Activated naive CD4-positive, alpha-beta T cell treated with anti-CD3 and anti-CD28 coated beads, Interleukin-2, amount 50 U/mL, for 72 hours (primary cell): ENCODE results near the gene OCA2. TPM values are rescaled to one million over a fixed set of nuclear protein-coding genes. Genes with fewer than 3 reads are reported as not detected.

Source experiments
- ATAC-seq, 2 donors: fragments of 150-1000 bp; cut with Tn5 transposase; 2 replicates each; pipeline ENCODE4 v1.10.0; 2021; ENCODE audit warnings: mild to moderate bottlenecking in 2 of 2, moderate library complexity in 2 of 2
- DNase-seq, 2 donors: peaks; one replicate each; pipeline ENCODE4 v3.0.0; 2021 to 2022; ENCODE audit warnings: low spot score in 2 of 2
- H3K27ac Mint-ChIP-seq, 2 donors: one replicate each; pipeline ENCODE4 v1.8.0; 2022; ENCODE audit warnings: mild to moderate bottlenecking in 2 of 2, mixed read lengths in 2 of 2
- H3K36me3 Mint-ChIP-seq, 2 donors: one replicate each; pipeline ENCODE4 v1.8.0; 2022; ENCODE audit warnings: mixed read lengths in 2 of 2
- H3K9me3 Mint-ChIP-seq, 2 donors: one replicate each; pipeline ENCODE4 v1.8.0; 2022; ENCODE audit warnings: mixed read lengths in 2 of 2
- total RNA-seq, 2 donors: library from RNA; stranded (reverse); gene quantifications; one replicate each; pipeline ENCODE4 v1.2.3, GENCODE V29; 2022

The OCA2 gene
- total RNA-seq, 2 donors from 2014 or later, result not detected

DNA sequence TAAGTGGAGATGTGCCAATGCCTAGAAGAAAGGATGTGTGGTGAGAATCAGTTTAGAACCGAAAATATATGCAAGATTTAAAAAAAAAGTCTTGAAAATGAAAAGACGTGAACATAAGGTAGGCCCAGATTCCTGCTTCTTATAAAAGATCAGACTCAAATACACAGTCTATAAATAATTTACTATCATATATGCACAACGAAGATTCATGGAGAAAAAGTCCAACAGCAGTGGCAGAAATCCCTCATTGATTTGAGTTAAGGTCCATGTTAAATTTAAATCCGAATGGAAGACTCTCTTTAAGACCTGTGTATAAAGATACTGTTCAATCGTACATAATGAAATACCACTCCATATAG is 227.2 kb downstream of the OCA2 start:
- no peak for DNase-seq
- H3K27ac Mint-ChIP-seq, result no peak overlapping the region
- peaks cover 0 to 3% of the 10 kb centered on the region in 2 donors for H3K9me3 Mint-ChIP-seq
- H3K36me3 Mint-ChIP-seq, result no peaks in the 10 kb centered on the region
- no peak for ATAC-seq

DNA sequence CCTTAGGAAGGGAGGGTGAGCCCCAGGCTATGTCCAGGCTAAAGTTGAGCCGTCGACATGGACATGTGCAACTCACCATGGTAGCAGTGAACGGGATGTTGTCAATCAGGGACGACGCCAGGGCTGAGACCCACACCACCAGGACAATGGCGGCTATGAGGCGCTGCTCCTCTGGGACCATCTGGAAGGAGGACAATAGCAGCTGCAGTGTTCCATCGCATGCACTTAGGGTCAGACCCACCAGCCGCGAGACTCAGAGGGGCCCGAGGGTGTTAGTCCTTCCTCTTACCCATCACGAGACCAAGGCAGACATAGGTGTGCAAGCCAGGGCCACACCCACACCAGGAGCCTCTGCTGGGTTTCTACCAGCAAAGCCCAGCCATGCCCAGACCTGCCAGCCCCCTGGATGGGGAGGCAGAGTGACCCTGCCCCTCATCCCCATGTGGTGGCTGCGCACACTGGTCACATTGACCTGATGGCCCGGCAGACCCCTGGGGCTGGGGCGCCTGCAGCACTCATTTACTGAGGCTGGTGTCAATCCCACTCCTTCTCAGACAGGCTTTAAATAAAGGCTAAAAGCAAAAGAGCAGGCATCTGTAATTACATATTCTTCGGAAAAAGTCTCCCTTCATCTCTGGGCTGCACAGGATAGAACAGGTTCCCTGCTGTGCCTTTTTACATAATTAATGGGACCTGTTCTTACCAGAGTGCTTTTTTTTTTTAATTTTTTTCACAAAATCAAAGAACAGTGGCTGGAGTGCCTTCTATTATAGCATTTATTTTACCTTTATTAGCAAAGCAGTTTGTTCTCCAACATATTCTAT is 227.8 kb downstream of the OCA2 start:
- DNase-seq, result no peak
- ATAC-seq, result no peak

DNA sequence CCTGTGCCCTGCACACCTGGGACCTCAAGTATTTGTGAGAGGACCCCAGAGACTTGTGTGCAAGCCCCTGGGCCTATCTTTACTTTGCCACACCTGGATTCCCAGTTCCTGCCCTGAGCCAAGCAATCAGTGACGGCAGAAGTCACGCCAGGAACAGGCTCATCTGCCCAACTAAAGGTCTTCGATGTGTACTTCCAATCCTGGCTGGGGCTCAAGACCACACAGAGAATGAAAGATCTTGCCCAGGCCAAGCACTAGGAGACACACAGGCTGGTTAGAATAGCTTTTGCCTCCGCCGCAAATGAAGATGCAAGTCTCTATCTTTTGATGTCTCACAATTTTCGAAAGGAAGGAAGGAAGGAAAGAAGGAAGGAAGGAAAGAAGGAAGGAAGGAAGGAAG is 228.8 kb downstream of the OCA2 start:
- Mint-ChIP-seq H3K36me3 (no peaks in the 10 kb centered on the region), H3K27ac (no peak overlapping the region), H3K9me3 (peaks cover 0 to 3% of the 10 kb centered on the region in 2 donors)
- no peak for ATAC-seq
- no peak for DNase-seq

More for the DNA sequence above, 227.8 kb downstream of the OCA2 start:
- Mint-ChIP-seq H3K36me3 (no peaks in the 10 kb centered on the region), H3K9me3 (peaks cover 0 to 3% of the 10 kb centered on the region in 2 donors), H3K27ac (no peak overlapping the region)

DNA sequence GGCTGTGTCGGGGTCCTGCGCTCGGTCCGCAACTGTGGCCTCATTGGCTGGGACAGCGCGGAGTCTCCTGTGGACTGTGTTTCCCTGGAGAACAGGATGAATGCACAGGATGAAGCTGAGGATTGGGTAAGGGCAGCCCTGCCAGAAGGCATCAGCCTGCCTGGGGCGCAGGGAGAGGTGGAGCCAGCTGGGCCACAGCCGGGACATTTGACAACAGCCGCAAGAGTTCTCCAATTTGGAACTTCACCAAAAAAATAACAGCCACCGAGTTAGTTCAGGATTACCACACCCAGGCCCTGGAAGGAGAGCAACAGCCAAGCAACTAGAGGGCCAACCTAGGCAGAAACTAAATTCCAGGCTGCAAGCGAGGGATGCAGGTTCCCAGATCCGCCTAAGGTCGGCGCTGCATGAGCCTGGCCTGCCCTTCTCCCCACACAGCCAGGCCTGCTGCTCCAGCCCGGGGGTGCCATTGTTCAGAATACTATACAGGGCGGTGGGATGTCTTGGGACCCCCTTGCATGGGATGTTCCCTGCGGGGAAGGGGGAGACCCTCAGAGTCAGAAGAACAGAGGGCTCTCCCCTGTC is 229.3 kb downstream of the OCA2 start:
- no peak overlapping the region for H3K27ac Mint-ChIP-seq
- H3K9me3 Mint-ChIP-seq, result peaks cover 0 to 3% of the 10 kb centered on the region in 2 donors
- H3K36me3 Mint-ChIP-seq, result no peaks in the 10 kb centered on the region
- no peak for DNase-seq
- ATAC-seq, result no peak

DNA sequence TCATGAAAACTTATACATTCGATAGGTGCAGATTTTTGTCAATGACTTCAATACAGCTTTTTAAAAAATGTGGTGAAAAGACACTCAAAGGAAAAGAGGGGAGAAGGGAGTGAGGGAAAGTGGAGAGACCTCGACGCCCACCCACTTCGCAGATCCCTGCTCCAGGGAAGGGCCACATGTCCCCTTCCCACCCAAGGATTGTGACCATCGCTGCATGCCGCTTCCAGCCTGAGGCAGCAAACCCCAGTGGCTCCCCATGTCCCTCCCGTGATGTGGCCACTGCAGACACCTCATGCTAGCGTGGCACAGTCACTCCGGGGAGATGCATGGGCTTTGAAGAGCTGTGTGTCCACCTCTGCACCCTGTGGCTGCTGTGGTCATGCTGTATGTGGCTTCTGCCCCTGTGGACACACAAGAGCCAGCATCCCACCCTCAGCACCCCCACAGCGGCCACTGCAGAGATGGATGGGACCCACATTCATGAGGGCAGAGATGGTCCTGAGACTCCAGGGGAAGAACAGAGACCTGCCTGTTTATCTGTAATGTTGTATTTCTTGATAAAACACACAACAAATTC is 230.2 kb downstream of the OCA2 start:
- ATAC-seq (no peak), DNase-seq (no peak)
- H3K27ac Mint-ChIP-seq, result no peak overlapping the region
- peaks cover 0 to 3% of the 10 kb centered on the region in 2 donors for H3K9me3 Mint-ChIP-seq
- no peaks in the 10 kb centered on the region for H3K36me3 Mint-ChIP-seq

DNA sequence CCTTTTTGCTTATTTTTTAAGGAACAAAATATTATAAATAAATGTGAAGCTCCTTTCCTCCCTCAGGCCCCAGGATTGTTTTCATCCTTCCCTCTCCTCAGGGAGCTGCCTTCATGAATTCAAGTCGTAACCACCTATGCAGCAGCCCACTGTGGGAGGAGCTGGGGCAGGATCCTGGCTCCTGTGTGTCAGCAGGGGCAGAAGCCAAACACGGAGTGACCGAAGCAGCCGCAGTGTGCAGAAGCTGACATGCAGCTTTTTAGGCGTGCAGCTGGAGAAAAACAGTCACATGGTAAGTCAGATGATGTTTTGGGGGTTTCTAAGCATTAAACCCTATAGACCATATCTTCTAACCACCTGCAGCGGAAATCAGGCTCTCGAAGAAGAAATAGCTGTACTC is 231.3 kb downstream of the OCA2 start:
- H3K27ac Mint-ChIP-seq, result no peak overlapping the region
- no peaks in the 10 kb centered on the region for H3K36me3 Mint-ChIP-seq
- ATAC-seq, result no peak
- peaks cover 0 to 6% of the 10 kb centered on the region in 2 donors for H3K9me3 Mint-ChIP-seq
- no peak for DNase-seq

DNA sequence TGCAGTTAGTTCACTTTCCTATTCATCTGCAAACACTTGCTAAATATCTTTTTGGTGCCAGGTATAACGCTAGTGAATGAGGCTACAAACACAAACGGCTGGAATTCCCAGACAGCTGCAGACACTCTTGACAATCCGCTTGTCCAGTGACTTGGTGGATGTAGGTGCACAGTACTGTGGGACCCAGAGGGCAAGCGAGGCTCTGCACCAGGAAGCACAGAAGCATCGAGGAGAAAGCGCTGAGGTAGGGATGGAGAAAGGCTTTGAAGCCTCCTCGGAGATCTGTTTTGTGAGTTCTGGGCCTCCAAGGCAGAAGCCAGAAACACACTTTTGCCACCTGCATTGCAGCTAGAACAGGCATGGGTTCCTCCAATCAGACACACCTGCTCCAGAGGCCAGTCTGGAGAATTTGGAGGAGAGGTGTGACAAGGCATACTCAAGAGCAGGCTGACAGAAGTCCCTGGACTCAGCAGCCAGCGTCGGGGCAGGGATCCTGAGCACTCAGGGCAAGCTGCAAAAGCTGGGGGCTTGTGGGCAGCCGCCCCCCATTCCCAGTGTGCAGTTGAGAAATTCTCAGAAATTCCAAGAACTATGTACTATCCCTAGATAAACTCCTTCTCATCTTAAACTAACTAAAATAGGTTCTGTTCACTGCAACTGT is 232.5 kb downstream of the OCA2 start:
- H3K9me3 Mint-ChIP-seq, result peaks cover 0 to 3% of the 10 kb centered on the region in 2 donors
- DNase-seq (no peak), ATAC-seq (no peak)
- no peak overlapping the region for H3K27ac Mint-ChIP-seq
- no peaks in the 10 kb centered on the region for H3K36me3 Mint-ChIP-seq

DNA sequence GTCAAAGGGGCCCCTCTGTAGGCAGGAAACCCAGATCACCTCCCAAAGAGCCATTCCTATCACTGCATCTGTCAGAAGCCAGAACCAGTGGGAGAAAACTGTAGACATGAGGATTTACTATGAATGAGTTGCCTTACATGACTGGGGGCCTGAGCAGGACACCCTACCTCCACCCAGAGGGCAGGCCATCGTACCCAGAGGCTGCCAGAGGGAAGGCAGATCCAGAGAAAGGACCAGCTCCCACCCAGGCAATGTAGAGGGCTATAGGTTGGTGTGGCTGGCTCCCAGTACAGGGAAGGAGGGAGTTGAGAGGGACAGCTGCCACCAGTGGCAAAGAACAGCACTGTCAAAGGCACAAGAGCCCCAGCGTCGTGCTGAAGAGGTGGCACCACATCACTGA is 233.2 kb downstream of the OCA2 start:
- ATAC-seq (no peak), DNase-seq (no peak)
- H3K9me3 Mint-ChIP-seq, result peaks cover 4 to 5% of the 10 kb centered on the region in 2 donors
- H3K36me3 Mint-ChIP-seq, result no peaks in the 10 kb centered on the region
- peak overlapping the region in 1 of 2 donors; percentile 82 for H3K27ac Mint-ChIP-seq

DNA sequence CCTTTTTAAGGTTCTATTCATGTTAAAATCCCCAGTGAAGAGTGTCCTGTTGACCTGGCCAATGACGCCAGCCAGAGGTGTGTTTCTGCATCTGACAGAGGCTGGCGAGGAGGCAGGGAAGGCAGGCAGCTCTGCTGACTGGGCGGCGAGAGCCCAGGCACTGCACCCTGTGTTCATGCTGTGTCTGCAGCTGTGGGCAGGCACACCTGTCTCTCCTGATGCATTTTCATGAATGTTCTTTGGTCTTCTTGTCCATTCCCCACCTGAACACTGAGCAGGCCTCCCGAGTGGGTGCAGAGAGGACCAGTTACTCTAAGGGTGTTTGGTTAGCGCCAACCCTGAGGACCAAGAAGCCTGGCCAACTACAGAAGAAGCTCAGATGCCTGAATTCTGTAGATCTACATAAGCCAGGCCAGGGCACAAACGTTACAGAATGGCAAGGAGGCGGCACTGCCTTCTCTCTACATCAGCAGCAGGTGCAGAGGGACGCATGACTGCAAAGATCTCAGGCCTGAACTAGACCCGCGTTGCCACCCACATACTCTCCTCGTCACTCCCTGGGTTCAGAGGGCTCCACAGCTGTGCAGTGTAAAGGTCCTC is 233.7 kb downstream of the OCA2 start:
- H3K36me3 Mint-ChIP-seq, result no peaks in the 10 kb centered on the region
- peaks cover 9 to 10% of the 10 kb centered on the region in 2 donors for H3K9me3 Mint-ChIP-seq
- no peak for DNase-seq
- H3K27ac Mint-ChIP-seq, result peak overlapping the region in 1 of 2 donors; percentile 36
- ATAC-seq, result no peak

DNA sequence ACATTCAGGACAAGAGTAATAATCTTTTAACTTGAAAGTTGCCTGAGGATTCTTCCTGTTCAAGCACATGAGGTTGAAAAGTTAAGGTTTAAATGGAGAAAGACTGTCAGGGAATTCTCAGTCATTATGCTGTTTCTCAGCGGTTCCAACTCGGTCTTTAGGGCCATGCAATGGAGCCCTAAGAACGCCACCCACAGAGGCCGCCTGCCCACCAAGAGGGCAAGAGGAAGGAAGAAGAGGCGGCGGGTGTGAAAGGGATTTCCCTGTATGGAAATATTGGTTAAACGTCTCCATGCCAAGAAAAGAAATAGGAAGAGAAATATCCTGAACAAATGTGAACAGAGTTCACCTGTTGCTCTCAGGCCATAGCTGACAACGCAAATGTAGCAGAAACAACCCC is 234.4 kb downstream of the OCA2 start:
- peaks cover 9 to 10% of the 10 kb centered on the region in 2 donors for H3K9me3 Mint-ChIP-seq
- H3K27ac Mint-ChIP-seq, result peak overlapping the region in 1 of 2 donors; percentile 40
- no peaks in the 10 kb centered on the region for H3K36me3 Mint-ChIP-seq
- DNase-seq (no peak), ATAC-seq (no peak)

DNA sequence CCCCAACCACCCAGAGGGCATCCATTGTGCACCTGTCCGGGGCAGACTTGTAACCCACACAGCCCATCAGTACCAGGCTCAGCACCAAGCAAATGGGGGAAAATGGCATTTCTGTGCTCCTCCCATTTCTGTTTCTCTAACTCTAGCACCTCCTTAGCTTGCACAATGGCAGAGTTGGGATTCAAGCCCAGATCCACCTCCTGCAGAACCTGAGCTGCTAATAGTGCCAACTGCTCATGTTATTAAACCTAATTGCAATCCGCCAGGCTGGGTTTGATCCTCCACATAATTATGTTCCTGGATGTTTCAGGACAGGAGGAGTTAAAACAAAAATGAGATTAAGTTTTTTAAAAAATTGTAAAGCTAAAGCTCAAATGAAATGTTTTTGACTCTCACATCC is 235.0 kb downstream of the OCA2 start:
- no peak overlapping the region for H3K27ac Mint-ChIP-seq
- peaks cover 9 to 10% of the 10 kb centered on the region in 2 donors for H3K9me3 Mint-ChIP-seq
- no peaks in the 10 kb centered on the region for H3K36me3 Mint-ChIP-seq
- ATAC-seq, result no peak
- DNase-seq, result no peak

DNA sequence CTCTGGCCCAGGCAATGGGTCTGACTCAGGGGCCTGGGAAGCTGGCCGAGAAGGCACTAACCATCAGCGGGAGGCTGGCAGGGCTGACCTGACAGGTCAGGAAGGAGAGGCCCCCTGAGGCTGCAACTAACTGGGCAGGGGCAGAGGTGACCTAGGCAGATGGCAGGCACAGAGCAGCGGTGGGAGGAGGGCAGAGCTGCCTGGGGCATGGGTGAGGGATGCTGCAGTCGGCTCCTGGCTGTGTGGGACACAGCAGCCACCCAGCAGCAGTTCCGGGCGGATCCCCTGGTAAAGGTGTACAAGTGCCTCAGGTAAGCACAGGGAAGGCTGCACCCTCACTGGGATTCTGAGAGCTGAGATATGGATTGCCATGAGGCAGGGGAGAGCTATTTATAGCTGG is 236.1 kb downstream of the OCA2 start:
- peaks cover 9 to 10% of the 10 kb centered on the region in 2 donors for H3K9me3 Mint-ChIP-seq
- no peak for ATAC-seq

DNA sequence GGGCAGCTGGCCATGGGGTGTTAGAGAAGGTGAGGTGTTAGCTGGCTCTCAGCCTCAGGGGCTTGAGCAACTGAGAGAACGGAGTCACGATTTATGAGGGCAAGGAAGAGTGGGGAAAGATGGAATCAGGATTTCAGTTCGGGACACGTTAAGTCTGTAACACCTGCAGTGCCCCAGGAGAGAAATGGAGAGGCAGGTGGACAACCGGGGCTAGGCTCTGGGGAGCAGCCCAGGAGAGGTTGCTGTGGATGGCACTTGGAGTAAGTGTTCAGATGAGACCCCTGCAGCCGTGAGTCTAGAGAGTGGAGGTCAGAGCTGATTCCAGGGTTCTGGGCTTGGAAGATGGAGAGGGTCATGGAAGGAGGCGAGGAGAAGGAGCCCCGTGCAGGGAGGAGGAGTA is 237.9 kb downstream of the OCA2 start:
- H3K27ac Mint-ChIP-seq, result no peak overlapping the region
- no peak for ATAC-seq
- no peaks in the 10 kb centered on the region for H3K36me3 Mint-ChIP-seq
- peaks cover 13 to 15% of the 10 kb centered on the region in 2 donors for H3K9me3 Mint-ChIP-seq
- DNase-seq, result no peak

More for the DNA sequence above, 236.1 kb downstream of the OCA2 start:
- no peak for DNase-seq
- no peaks in the 10 kb centered on the region for H3K36me3 Mint-ChIP-seq
- H3K27ac Mint-ChIP-seq, result no peak overlapping the region

DNA sequence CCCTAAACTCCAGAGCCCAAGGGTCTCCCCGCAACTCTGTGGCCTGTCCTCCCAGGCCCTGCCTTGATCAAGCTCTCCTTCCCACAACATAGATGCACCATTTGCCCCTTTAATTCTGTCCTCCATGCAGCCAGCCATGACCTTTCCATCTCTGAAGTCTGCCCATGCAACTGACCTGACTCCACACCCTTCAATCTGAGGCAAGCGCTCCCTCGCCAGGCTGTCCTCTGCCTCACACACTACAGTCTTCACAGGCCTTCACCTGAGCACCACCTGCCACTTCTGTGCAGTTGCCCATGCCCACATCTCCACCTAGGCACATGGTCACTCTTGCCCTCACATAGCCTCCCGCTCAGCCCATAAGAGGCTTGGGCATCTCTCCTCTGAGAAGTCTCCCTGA is 244.0 kb downstream of the OCA2 start:
- DNase-seq, result no peak
- Mint-ChIP-seq H3K9me3 (peaks cover 12 to 15% of the 10 kb centered on the region in 2 donors), H3K27ac (no peak overlapping the region), H3K36me3 (peaks cover 0 to 2% of the 10 kb centered on the region in 2 donors)
- ATAC-seq, result no peak

DNA sequence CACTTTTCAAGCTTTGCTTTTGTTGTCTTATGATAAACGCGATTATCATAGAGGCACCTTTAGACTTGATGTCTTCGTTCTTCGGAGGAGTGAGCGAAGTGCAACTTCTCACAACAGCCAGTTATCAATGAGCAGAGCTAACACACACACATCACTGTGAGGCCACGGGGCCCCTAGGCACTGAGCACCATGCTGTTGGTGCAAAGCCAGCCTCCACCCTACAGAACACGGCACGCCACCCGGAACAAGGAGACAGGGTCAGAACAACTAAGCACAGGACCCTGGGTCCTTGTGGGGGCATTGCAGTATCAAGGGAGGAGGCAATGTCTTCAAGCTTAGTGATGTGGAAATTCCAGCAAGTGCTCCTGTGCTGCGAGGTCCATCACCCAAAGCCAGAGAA is 244.5 kb downstream of the OCA2 start:
- Mint-ChIP-seq H3K27ac (no peak overlapping the region), H3K9me3 (peaks cover 12 to 15% of the 10 kb centered on the region in 2 donors), H3K36me3 (peaks cover 0 to 4% of the 10 kb centered on the region in 2 donors)
- DNase-seq (no peak), ATAC-seq (no peak)

DNA sequence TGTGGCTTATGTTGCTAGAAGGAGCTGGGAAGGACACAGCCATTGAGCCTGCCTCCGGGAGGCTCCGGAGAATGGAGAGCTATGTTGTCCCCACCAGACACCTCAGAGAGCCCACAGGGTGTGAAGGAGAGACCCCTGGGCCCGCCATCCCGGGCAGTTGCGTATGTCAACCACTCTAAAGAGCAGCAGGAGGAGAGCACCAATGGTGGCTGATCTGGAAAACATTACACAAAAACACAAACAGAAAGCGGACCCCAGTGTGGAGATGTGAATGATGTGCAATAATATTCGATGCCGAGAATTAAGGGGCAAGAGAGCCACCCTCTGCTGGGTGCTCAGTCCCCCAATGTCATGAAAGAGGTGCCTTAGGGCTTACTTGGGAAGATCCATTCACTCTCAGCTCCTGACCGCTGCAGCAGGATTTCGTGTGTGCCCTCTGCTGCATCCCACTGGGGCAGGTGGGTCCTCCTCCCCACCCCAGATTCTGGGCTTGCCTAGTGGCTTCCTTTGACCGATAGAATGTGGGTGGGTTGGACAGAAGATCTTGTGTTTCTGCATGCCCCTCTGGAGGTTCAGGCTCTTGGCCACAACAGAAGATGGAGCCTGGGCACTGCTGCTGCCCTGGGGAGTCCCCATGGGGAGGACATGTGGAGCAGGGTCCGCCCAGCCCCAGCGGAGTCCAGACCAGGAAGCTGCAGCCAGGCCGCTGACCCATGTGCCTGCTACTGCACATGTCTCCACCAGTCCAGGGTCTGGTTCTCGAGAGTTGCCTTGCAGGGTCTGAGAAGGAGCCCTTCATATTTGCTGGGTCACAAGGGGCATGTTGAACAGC is 245.3 kb downstream of the OCA2 start:
- Mint-ChIP-seq H3K9me3 (peaks cover 17 to 20% of the 10 kb centered on the region in 2 donors), H3K36me3 (peaks cover 0 to 9% of the 10 kb centered on the region in 2 donors), H3K27ac (no peak overlapping the region)
- DNase-seq, result no peak
- no peak for ATAC-seq
